ENCODE data around the gene COA1. TPM values are rescaled to one million over a fixed set of nuclear protein-coding genes. Genes with fewer than 3 reads are reported as not detected.

Gene COA1
- total and polyA plus RNA-seq, 9 of the 15 experiments (the other 6 are each of a cell fraction or from before 2014, with no cell fraction given), result 98.9 to 463 (median 181) TPM

- TF ChIP-seq DLX4 (CRISPR knock-in tag; IDR thresholded peaks at IDR 0.05) (no peak), DDX20 (tag; IDR thresholded peaks at IDR 0.05; ENCODE audit: low read depth) (no peak), FIP1L1 (IDR thresholded peaks at IDR 0.05; ENCODE audit: low read depth, low read length, poor library complexity, severe bottlenecking) (no peak), NCOA2 (IDR thresholded peaks at IDR 0.05; ENCODE audit: partially characterized antibody in 2 of 2) (no peak), BRD9 (IDR thresholded peaks at IDR 0.05; ENCODE audit: low read depth, partially characterized antibody) (no peak), ZEB2 (IDR thresholded peaks at IDR 0.05) (no peak)
- TF ChIP-seq, protein P1, sequence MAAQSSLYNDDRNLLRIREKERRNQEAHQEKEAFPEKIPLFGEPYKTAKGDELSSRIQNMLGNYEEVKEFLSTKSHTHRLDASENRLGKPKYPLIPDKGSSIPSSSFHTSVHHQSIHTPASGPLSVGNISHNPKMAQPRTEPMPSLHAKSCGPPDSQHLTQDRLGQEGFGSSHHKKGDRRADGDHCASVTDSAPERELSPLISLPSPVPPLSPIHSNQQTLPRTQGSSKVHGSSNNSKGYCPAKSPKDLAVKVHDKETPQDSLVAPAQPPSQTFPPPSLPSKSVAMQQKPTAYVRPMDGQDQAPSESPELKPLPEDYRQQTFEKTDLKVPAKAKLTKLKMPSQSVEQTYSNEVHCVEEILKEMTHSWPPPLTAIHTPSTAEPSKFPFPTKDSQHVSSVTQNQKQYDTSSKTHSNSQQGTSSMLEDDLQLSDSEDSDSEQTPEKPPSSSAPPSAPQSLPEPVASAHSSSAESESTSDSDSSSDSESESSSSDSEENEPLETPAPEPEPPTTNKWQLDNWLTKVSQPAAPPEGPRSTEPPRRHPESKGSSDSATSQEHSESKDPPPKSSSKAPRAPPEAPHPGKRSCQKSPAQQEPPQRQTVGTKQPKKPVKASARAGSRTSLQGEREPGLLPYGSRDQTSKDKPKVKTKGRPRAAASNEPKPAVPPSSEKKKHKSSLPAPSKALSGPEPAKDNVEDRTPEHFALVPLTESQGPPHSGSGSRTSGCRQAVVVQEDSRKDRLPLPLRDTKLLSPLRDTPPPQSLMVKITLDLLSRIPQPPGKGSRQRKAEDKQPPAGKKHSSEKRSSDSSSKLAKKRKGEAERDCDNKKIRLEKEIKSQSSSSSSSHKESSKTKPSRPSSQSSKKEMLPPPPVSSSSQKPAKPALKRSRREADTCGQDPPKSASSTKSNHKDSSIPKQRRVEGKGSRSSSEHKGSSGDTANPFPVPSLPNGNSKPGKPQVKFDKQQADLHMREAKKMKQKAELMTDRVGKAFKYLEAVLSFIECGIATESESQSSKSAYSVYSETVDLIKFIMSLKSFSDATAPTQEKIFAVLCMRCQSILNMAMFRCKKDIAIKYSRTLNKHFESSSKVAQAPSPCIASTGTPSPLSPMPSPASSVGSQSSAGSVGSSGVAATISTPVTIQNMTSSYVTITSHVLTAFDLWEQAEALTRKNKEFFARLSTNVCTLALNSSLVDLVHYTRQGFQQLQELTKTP (IDR thresholded peaks at IDR 0.05; ENCODE audit: low read depth in 1 of 2, partially characterized antibody in 2 of 2), result peak; percentile 53 to 81
- TF ChIP-seq, protein P2, sequence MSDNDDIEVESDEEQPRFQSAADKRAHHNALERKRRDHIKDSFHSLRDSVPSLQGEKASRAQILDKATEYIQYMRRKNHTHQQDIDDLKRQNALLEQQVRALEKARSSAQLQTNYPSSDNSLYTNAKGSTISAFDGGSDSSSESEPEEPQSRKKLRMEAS (CRISPR knock-in tag; IDR thresholded peaks at IDR 0.05), result peak; percentile 79
- TF ChIP-seq, protein P3, sequence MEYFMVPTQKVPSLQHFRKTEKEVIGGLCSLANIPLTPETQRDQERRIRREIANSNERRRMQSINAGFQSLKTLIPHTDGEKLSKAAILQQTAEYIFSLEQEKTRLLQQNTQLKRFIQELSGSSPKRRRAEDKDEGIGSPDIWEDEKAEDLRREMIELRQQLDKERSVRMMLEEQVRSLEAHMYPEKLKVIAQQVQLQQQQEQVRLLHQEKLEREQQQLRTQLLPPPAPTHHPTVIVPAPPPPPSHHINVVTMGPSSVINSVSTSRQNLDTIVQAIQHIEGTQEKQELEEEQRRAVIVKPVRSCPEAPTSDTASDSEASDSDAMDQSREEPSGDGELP (CRISPR knock-in tag; IDR thresholded peaks at IDR 0.05; ENCODE audit: borderline replicate concordance), result peak; percentile 92; the same call in 1 of the 2 replicates
These were observed at the start of gene COA1 (continued) for GRCh38 chr7:43729214-43729923.
